Kidney (tissue), 14 donors: ENCODE measurements around the gene ZNF618. TPM values are rescaled to one million over a fixed set of nuclear protein-coding genes. Genes with fewer than 3 reads are reported as not detected.
A peak's percentile ranks its signal among the peaks of the same experiment; 100 is the strongest.

Experiments
- DNase-seq, 5 donors: peaks; one replicate each; pipeline ENCODE4 v3.0.0-alpha.2; 2013 to 2020
- FAIRE-seq: peaks from 2 replicates; lab custom pipeline; 2012; peaks lifted over from hg19 to GRCh38; lab: Jason Lieb, UNC
- H3K27ac ChIP-seq, 2 donors: one replicate each; pipeline ENCODE4 v1.7.0; 2013; ENCODE audit warnings: low read depth in 2 of 2, low read length in 2 of 2, inconsistent platforms in 1 of 2
- H3K27me3 ChIP-seq: one replicate; pipeline ENCODE4 v1.7.1; 2013; ENCODE audit warnings: low read length, inconsistent platforms; ENCODE audit not compliant: control insufficient read depth, insufficient read depth
- H3K36me3 ChIP-seq, 3 donors: one replicate each; pipeline versions ENCODE4 v1.7.0 to v1.7.1; 2013; ENCODE audit warnings: low read length in 3 of 3, control low read depth in 1 of 3, inconsistent platforms in 1 of 3; ENCODE audit not compliant: insufficient read depth in 3 of 3, control insufficient read depth in 2 of 3
- H3K4me1 ChIP-seq, 3 donors: one replicate each; pipeline versions ENCODE4 v1.7.0 to v1.7.1; 2013; ENCODE audit warnings: low read length in 3 of 3, inconsistent platforms in 1 of 3, low read depth in 1 of 3; ENCODE audit not compliant: control insufficient read depth in 2 of 3, insufficient read depth in 2 of 3
- H3K4me3 ChIP-seq, 3 donors: one replicate each; pipeline versions ENCODE4 v1.7.0 to v1.8.1; 2013; ENCODE audit warnings: low read length in 3 of 3, control low read depth in 1 of 3, inconsistent platforms in 1 of 3
- H3K9ac ChIP-seq, 3 donors: one replicate each; pipeline versions ENCODE4 v1.7.0 to v1.7.1; 2013; ENCODE audit warnings: low read length in 3 of 3, control low read depth in 1 of 3, inconsistent platforms in 1 of 3
- H3K9me3 ChIP-seq, 3 donors: one replicate each; pipeline versions ENCODE4 v1.7.0 to v1.7.1; 2013; ENCODE audit warnings: low read length in 3 of 3, control low read depth in 1 of 3, inconsistent platforms in 1 of 3; ENCODE audit not compliant: control insufficient read depth in 2 of 3, insufficient read depth in 1 of 3
- CTCF ChIP-seq: IDR thresholded peaks from 3 replicates; pipeline ENCODE4 v1.5.1; 2012; ENCODE audit warnings: mild to moderate bottlenecking, moderate library complexity, borderline replicate concordance; ENCODE audit not compliant: insufficient read depth; ENCODE audit errors: extremely low read depth
- intact Hi-C: fragments of 100-400 bp; cut with DNase I; formaldehyde crosslinking; loops from one replicate; pipeline ENCODE4 v1.11.1; 2022
- polyA plus RNA-seq: library from polyadenylated mRNA; stranded (reverse); fragments of 350-450 nt; fragmentation: Illumina TruSeq; extraction: RNeasy Lipid Tissue Mini Kit (QIAGEN cat#74804); gene quantifications from one replicate; pipeline ENCODE4 v1.2.3, GENCODE V29; 2014; ENCODE audit warnings: low read depth, low replicate concordance; ENCODE audit not compliant: insufficient read depth
- total RNA-seq: library from RNA; stranded (reverse); fragmentation: NEBNext Ultra II Directional; extraction: Animal tissue kit (Norgen Biotek cat#: 25700); gene quantifications from one replicate; pipeline ENCODE4 v1.2.1, GENCODE V29; 2021
- donor health status: control.
- donor health status: control.
- donor health status: control.
- donor health status: control.
- donor health status: control.
- donor health status: DM: yes; HTN: yes; CAD: no.
- donor health status: Normal renal cell carcinoma (clear cell type).

The ZNF618 gene
- total and polyA plus RNA-seq, 2 donors from 2014 or later, result 5.6 to 31.9 TPM

GRCh38 chr9:114051281-114051680 is 175.2 kb downstream of the ZNF618 start:
- H3K9ac ChIP-seq, result no peak overlapping the region
- H3K27ac ChIP-seq, result no peak overlapping the region
- H3K9me3 ChIP-seq, result no peaks in the 10 kb centered on the region
- H3K4me1 ChIP-seq, result no peaks in the 10 kb centered on the region
- H3K27me3 ChIP-seq, result no peaks in the 10 kb centered on the region
- DNase-seq (peak in 1 of 5 donors; percentile 18), FAIRE-seq (no peak)
- intact Hi-C loops, result no loop called here
- peaks cover 10 to 52% (median 40%) of the 10 kb centered on the region in 3 donors for H3K36me3 ChIP-seq
- no peak overlapping the region for H3K4me3 ChIP-seq
- no peak for TF ChIP-seq CTCF

- Histone ChIP-seq H3K4me1 (no peaks in the 10 kb centered on the region), H3K9me3 (no peaks in the 10 kb centered on the region), H3K27ac (no peak overlapping the region), H3K36me3 (peaks cover 10 to 48% (median 38%) of the 10 kb centered on the region in 3 donors), H3K9ac (no peak overlapping the region), H3K4me3 (no peak overlapping the region), H3K27me3 (no peaks in the 10 kb centered on the region)
- FAIRE-seq (no peak), DNase-seq (peak in 2 of 5 donors; percentile 2 to 9)
- TF ChIP-seq CTCF, result no peak
- intact Hi-C loops, result no loop called here
These were observed 175.6 kb downstream of the ZNF618 start for GRCh38 chr9:114051706-114052105.

DNA sequence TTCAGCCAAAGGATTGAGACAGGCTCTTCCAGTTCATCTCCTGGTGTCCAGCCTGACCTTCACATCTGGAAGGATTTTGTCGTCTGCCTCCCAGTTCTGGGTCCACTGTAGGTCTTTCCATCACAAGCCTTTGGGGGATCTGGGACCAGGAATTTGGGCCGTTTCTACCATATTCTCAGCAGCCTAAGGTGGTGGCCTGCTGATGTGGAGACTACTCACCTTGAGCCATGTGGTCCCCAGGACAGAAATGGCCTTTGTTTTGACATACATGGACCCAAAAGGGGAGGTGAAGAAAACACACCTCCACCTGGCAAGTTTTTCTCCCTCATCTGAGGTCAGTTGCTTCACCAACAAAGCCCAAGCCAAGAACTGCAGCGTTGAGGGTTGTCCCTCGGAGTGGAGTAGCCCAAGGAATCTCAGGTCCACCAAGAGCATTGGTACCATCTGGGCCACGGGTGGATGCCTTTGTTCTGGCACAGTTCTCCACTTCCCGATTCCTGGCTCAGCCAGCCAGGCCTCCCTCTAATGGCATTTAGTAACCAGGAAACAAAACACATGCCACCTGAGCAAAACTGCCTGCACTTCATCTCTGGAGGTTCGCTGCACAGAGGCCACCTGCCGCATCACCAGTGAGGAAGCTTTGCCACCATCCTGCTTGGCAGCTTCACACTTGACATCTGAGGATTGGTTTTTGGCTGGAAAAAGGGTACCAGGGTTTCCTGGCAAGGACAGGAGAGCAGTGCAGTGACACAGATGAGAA is 177.3 kb downstream of the ZNF618 start:
- no peaks in the 10 kb centered on the region for H3K27me3 ChIP-seq
- no peak overlapping the region for H3K9ac ChIP-seq
- TF ChIP-seq CTCF, result no peak
- H3K36me3 ChIP-seq, result peaks cover 5 to 36% (median 32%) of the 10 kb centered on the region in 3 donors
- no peak for FAIRE-seq
- H3K4me1 ChIP-seq, result no peaks in the 10 kb centered on the region
- intact Hi-C loops, result no loop called here
- no peaks in the 10 kb centered on the region for H3K9me3 ChIP-seq
- no peak overlapping the region for H3K4me3 ChIP-seq
- DNase-seq, result peak in 2 of 5 donors; percentile 4 to 25
- H3K27ac ChIP-seq, result no peak overlapping the region
